Heart left ventricle (tissue), 13 donors: ENCODE data around the gene TRPV6.

Experiments used
- POLR2A ChIP-seq, 2 donors: fragments of 450-650 bp; IDR thresholded peaks; one replicate each; pipeline ENCODE4 v1.6.1; 2017; ENCODE audit warnings: antibody characterized with exemption in 2 of 2, mild to moderate bottlenecking in 2 of 2, moderate library complexity in 2 of 2
- TF ChIP-seq, protein P1 (sequence below), 12 donors: fragments of 200-600 bp; sonication (generic) in 4 of 12; IDR thresholded peaks; one replicate each; pipeline versions ENCODE4 v1.5.0 to v1.8.0; 2018 to 2022; ENCODE audit warnings: antibody characterized with exemption in 12 of 12, mild to moderate bottlenecking in 5 of 12
- donor health status: ischemic (EF 13 %, LVEDD 7.1; RV severe dilation, severe dysfunction).
- donor health status: DM: no; HTN: yes; CAD: no.
- donor health status: DM: no; HTN: no; CAD: no.
- donor health status: ischemic (EF 25% LVEDD 6.9; RV normal size, moderate dysfunction).
- donor health status: ischemic (EF 25% LVEDD 5.7; RV mildly dilated, moderate dysfunction).
- donor health status: ischemic (EF 35%, LVEDD 5.7; RV mildly dilated, moderate dysfunction).
- donor health status: nonischemic (EF 11% LVEDD 7.7; RV severe dilation, severe dysfunction).
- donor health status: DM: yes; HTN: yes; CAD: no.
- donor health status: PGD.
- donor health status: ischemic (EF 29% LVEDD 5.4; RV normal size, mild dysfunction).
- donor health status: nonischemic (EF 23%, LVEDD 6.1; RV moderate dilation, normal function).

DNA sequence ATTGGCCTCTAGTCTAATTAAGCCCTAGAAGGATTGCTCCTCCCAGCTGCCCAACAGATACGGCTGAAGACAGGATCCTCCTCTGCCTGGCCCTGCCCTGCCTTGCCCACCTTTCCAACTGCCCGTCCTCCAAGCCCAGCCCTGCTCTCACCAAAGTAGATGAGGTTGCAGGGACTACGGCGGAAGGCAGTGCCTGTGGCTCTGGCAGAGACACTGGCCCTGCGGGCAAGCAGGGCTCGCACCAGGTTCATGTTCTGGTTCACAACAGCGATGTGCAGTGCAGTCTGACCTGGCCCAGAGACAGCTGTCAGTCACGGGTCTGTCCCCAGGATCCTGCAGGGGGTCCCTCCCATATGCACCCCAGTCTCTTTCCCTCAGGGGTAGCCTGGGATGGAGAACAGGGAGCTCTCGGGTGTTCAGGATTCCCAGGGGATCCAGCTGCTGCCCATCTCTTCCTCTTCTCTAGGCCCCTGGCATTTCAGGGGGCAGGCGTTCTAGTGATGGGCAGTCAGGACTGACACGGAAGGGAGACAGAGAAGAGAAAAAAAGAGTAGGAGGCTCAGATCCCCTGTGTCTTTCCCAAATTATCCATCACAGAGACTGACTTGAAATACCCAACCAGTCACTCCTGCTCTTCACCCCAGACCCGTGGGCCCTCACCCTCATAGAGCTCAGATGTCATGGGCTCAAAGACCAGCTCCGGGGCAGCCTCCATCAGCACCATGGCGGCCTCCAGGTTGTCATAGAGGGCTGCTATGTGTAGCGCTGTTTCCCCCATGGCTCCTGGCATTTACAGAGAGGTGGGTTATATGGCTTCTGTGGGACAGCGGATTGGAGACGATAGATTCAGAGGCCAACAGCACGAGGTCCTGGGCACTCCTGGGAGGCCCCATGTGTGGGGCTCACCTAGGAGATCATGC is 8.3 kb downstream of the TRPV6 start:
- TF ChIP-seq, protein P1, sequence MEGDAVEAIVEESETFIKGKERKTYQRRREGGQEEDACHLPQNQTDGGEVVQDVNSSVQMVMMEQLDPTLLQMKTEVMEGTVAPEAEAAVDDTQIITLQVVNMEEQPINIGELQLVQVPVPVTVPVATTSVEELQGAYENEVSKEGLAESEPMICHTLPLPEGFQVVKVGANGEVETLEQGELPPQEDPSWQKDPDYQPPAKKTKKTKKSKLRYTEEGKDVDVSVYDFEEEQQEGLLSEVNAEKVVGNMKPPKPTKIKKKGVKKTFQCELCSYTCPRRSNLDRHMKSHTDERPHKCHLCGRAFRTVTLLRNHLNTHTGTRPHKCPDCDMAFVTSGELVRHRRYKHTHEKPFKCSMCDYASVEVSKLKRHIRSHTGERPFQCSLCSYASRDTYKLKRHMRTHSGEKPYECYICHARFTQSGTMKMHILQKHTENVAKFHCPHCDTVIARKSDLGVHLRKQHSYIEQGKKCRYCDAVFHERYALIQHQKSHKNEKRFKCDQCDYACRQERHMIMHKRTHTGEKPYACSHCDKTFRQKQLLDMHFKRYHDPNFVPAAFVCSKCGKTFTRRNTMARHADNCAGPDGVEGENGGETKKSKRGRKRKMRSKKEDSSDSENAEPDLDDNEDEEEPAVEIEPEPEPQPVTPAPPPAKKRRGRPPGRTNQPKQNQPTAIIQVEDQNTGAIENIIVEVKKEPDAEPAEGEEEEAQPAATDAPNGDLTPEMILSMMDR (IDR thresholded peaks at IDR 0.05): no peak
- no peak for TF ChIP-seq POLR2A (IDR thresholded peaks at IDR 0.05)
